NCI-H748 treated with DMSO at 0.1 percent for 48 hours (cell line): ENCODE measurements around the gene GIMAP5.

Source experiments
- DNase-seq: peaks from one replicate; lab custom pipeline; 2025; lab: John Stamatoyannopoulos, UW

Gene GIMAP5

GRCh38 chr7:150735596-150736358, 1.4 kb upstream of the GIMAP5 start:
- no peak for DNase-seq

GRCh38 chr7:150736864-150737263, 354 bp upstream of the GIMAP5 start:
- no peak for DNase-seq

DNA sequence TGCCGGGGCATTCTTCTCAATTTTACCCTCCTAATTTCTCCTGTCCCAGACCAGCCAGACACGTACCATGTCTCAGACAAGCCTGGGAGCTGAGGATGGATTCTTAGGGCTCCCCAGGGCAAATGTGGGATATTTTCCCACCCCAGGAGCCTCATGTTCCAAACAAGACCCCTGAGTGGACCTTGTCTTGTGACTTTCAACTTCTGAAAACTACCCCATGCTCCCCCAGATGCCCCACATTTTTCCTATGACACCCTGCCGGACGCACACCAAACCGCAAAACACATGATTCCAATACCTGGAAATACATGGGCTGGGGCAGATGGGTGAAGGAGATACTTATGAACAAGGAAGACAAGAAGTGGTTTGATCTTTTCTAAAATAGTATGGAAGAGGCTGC, 874 bp downstream of the GIMAP5 start:
- no peak for DNase-seq

GRCh38 chr7:150738591-150739001, 1.4 kb downstream of the GIMAP5 start:
- DNase-seq: no peak

DNA sequence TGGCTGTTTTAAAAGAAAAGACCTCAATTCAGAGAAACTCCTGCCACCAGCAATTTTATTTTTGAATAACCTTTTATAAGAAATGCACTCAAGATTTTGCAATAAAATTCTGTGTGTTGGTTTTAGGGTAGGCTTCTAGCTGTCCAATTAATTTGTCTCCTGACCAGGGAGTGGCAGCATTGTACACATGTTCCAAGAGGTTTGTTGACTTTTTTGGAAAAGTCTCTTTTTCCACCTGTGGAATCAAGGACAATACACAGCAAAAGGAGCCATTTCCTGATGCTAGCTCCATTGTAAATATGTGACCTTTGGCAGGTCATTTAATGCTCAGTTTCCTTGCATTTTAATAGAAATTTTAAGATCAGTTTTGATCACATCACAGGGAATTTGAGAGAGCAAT, 1.8 kb downstream of the GIMAP5 start:
- no peak for DNase-seq

GRCh38 chr7:150740053-150740452, 2.8 kb downstream of the GIMAP5 start:
- DNase-seq: no peak

DNA sequence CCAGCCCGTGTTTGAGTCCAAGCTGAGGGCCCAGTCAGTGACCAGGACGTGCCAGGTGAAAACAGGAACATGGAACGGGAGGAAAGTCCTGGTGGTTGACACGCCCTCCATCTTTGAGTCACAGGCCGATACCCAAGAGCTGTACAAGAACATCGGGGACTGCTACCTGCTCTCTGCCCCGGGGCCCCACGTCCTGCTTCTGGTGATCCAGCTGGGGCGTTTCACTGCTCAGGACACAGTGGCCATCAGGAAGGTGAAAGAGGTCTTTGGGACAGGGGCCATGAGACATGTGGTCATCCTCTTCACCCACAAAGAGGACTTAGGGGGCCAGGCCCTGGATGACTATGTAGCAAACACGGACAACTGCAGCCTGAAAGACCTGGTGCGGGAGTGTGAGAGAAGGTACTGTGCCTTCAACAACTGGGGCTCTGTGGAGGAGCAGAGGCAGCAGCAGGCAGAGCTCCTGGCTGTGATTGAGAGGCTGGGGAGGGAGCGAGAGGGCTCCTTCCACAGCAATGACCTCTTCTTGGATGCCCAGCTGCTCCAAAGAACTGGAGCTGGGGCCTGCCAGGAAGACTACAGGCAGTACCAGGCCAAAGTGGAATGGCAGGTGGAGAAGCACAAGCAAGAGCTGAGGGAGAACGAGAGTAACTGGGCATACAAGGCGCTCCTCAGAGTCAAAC, 5.2 kb downstream of the GIMAP5 start:
- DNase-seq: no peak

- DNase-seq: no peak
These were observed 6.9 kb downstream of the GIMAP5 start for GRCh38 chr7:150744041-150744656.

GRCh38 chr7:150745086-150745485, 7.9 kb downstream of the GIMAP5 start:
- no peak for DNase-seq

DNA sequence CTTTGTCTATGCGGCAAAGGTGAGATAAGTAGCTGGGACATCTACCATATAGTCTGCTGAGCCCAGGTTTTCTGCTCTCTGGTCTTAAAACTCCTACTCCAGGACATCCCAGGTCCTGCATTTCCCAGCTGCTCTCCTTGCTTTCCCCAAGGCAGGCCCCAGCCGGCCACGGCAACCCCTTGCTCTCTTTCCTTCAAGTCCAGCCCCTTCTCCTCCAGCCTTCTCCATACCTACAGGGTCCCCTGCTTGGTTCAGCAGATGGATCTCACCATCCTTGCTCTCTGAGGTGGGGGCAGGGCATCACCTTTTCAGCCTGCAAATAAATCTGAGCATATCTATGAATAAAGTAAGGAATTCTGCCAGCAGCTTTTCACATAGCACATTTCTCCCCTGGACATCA, 8.7 kb downstream of the GIMAP5 start:
- DNase-seq: no peak

DNA sequence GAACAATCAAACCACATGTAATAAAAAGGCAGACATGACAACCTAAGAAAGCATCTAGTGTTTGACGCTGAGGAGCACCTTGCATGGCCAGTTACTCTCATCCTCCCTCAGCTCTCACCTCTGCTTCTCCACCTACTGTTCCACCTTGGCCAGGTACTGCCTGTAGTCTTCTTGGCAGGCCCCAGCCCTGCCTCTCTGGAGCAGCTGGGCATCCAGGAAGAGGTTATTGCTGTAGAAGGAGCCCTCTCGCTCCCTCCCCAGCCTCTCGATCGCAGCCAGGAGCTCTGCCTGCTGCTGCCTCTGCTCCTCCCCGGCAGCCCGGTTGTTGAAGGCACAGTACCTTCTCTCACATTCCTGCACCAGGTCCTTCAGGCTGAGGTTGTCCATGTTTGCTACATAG, 9.7 kb downstream of the GIMAP5 start:
- DNase-seq: no peak

GRCh38 chr7:150748376-150748775, 11.2 kb downstream of the GIMAP5 start:
- no peak for DNase-seq

- DNase-seq: no peak
These were observed 14.5 kb downstream of the GIMAP5 start for GRCh38 chr7:150751702-150752101.

- no peak for DNase-seq
These were observed 16.0 kb downstream of the GIMAP5 start for GRCh38 chr7:150753239-150753638.

DNA sequence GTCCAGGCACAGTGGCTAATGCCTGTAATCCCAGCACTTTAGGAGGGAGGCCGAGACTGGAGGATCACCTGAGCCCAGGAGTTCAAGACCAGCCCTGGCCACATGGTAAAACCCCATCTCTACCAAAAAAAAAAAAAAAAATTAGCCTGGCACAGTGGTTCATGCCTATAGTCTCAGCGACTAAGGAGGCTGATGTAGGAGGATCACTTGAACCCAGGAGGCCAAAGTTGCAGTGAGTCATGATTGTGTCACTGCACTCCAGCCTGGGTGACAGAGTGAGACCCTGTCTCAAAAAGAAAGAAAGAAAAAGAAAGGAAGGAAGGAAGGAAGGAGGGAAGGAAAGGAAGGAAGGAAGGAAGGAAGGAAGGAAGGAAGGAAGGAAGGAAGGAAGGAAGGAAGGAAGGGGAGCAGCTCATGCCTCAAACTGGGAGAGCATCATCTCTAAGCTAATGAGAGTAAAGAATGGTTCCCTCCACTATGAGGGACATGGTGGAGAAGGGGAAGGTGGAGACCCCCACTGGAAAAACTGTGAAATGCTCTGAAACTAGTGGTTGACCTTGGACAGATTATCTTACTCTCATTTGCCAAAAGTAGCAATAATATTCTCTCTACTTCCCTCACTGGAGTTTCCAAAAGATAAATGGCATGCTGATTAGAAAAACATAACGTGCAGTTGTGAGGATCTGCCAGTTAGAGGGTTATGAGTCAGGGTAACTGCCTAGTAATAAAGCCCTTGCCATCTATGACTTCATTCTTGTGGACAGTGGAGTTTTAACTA, 16.8 kb downstream of the GIMAP5 start:
- no peak for DNase-seq

DNA sequence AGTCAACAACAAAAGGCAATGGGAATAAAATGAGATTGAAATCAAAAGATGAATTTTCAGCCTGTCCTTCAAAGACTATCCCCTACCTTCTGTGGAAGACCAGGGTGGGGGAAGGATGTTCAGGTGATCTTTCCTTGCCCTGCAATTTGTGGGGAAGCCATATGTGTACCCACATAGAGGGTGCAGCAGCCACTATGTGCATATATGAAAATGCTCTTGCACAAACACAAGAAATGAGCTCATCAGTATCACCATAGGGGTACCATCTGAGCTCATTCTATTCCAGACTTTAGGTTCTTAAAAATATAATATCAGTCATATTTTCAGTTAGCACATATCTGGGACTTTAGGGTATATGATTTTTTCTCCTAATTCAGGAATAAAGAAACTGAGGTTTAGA, 17.7 kb downstream of the GIMAP5 start:
- no peak for DNase-seq

DNA sequence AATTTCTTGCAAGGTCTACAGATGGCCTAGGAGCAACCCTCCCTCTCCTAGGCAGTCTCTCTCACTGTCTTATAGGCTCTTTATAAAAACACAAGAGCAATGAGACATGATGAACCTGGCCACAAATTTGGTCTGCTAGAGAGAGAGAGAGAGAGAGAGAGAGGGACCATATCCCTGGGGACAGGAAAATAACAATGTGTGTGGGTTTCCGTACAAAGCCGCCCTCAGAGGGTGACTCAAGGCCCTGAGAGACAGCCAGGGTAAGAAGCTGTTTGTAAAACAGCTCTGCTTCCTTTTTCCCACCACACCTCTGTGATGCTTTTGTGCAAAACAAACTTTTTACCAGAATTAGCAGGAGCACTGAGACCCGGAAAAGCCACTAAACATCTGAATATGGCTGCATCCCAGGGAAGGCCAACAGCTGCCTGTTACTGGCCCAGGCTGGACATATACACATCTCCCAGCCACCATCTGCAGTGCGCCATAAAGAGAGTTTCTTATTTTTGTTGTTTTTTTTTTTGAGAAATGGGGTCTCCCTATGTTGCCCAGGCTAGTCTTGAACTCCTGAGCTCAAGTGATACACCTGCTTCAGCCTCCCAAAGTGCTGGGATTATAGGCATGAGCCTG, 18.4 kb downstream of the GIMAP5 start:
- DNase-seq: no peak

DNA sequence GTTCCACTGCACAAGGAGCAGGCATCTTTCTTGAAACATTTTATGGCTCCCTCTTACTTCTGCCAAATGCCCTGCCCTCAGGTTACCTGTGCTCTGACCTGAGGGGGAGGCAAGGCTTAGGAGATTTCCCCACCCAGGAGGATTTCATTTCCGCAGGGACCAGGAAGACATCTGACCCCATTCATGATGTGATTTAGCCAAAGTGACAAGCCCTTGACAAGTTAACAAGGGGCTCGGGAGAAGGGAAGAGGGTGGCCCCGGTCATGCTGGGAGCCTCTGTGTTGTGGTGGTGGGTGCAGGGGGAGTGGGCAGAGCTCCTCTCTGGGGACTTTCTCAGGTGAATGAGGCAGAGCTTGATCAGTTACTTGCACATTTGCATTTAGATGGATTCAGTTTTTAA, 18.9 kb downstream of the GIMAP5 start:
- no peak for DNase-seq

- no peak for DNase-seq
These were observed 19.6 kb downstream of the GIMAP5 start for GRCh38 chr7:150756858-150757257.

GRCh38 chr7:150759479-150759878, 22.3 kb downstream of the GIMAP5 start:
- DNase-seq: no peak

DNA sequence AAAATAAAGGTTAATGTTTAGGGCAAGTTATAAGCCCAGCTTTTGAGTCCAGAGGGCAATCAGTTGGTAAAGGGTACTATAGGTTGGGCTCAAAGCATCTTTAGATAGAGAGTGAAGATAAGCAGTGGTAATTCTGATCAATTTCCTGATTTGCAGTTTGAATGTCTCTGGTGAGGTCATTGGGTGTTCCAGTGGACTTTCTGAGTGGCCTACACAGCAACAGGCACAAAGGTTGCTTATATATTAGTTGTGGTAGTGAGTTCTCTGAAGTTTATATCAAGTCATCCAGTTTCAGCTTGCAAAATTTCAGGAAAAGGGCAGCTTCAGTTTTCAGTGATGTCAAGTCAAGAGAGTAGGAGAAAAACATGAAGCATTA, 29.1 kb downstream of the GIMAP5 start:
- DNase-seq: no peak

DNA sequence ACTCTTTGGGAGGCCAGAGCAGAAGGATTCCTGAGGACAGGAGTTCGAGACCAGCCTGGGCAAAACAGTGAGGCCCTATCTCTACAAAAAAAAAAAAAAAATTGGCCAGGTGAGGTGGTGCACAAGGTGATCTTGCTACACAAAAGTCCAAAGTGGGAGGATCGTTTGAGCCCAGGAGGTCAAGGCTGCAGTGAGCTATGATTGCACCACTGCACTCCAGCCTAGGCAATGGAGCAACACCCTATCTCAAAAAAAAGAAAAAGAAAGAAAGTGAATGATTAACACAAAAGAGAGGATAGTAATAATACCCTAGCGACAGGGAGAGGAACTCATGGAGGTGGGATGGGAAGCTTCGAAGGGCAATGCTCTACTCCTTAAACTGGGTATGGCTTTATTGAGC, 32.5 kb downstream of the GIMAP5 start:
- no peak for DNase-seq
